ENCODE measurements around the gene TIPARP.

Gene TIPARP

DNA sequence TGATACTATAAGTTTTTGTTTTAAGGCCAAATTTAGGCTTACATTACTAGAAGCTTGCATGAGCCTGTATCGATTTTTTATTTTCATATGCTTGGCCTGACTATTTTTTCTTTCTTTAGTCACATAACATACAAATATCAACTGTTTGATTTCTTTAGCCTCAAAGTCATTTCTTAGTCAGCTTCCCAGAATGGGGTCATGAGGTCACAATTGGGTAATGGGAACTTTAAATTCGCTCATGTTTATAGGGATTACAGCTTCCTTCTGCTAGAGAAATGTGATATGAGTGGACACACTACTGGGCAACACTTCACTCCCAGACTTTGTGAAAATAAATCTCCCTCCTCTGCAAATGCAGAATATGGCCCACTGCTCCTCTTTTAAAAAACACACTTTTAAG lies 9.1 kb upstream of the TIPARP start:
- Histone ChIP-seq H3K23ac (ENCODE audit: low read depth, low read length, poor library complexity) (no peak overlapping the region), H3K79me1 (ENCODE audit: low read depth, low read length) (no peaks in the 10 kb centered on the region), H4K8ac (ENCODE audit: low read depth, low read length) (no peak overlapping the region), H3K9ac (ENCODE audit: low read depth, low read length, poor library complexity) (no peak overlapping the region), H2BK5ac (ENCODE audit: low read length) (no peak overlapping the region), H2AFZ (ENCODE audit: low read length) (no peak overlapping the region), H3K4me2 (ENCODE audit: insufficient read depth, low read length, poor library complexity, severe bottlenecking) (no peak overlapping the region), H3K27me3 (ENCODE audit: control insufficient read depth in 3 of 3, insufficient read depth in 3 of 3, low read depth in 1 of 3, low read length in 3 of 3) (no peaks in the 10 kb centered on the region), H3K27ac (replicated peaks; ENCODE audit: low read length) (no peak overlapping the region), H3K4me3 (ENCODE audit: low read length in 2 of 2) (no peak overlapping the region), H3K4me1 (ENCODE audit: control insufficient read depth in 2 of 2, insufficient read depth in 1 of 2, low read depth in 1 of 2, low read length in 2 of 2) (peaks cover 0 to 2% of the 10 kb centered on the region in 2 donors), H2BK12ac (ENCODE audit: low read length) (no peak overlapping the region), H3K36me3 (replicated peaks in 1 of 2; ENCODE audit: control insufficient read depth in 2 of 2, insufficient read depth in 2 of 2, low read length in 2 of 2) (no peaks in the 10 kb centered on the region), H2BK15ac (ENCODE audit: low read length) (no peak overlapping the region), H2AK5ac (ENCODE audit: low read depth, low read length) (no peak overlapping the region), H4K91ac (ENCODE audit: low read depth, low read length, poor library complexity) (no peak overlapping the region), H3K9me3 (replicated peaks in 1 of 2; ENCODE audit: control insufficient read depth in 2 of 2, insufficient read depth in 1 of 2, low read depth in 1 of 2, low read length in 2 of 2) (no peaks in the 10 kb centered on the region), H3K4ac (ENCODE audit: low read length) (no peak overlapping the region), H3K18ac (ENCODE audit: low read length) (no peak overlapping the region), H2BK120ac (ENCODE audit: low read depth, low read length) (no peak overlapping the region), H3K14ac (ENCODE audit: low read length) (no peak overlapping the region)
- WGBS, 2 donors (ENCODE audit: extremely low coverage in 2 of 2, insufficient read length in 2 of 2, insufficient replicate concordance in 1 of 2): no CpG with 5 or more reads among the region's 2 CpGs
- DNase-seq (ENCODE audit: low spot score): no peak

- Histone ChIP-seq H3K4ac (ENCODE audit: low read length) (no peak overlapping the region), H3K4me1 (ENCODE audit: control insufficient read depth in 2 of 2, insufficient read depth in 1 of 2, low read depth in 1 of 2, low read length in 2 of 2) (peaks cover 0 to 2% of the 10 kb centered on the region in 2 donors), H3K9ac (ENCODE audit: low read depth, low read length, poor library complexity) (no peak overlapping the region), H4K8ac (ENCODE audit: low read depth, low read length) (no peak overlapping the region), H3K14ac (ENCODE audit: low read length) (no peak overlapping the region), H3K4me3 (ENCODE audit: low read length in 2 of 2) (no peak overlapping the region), H3K36me3 (replicated peaks in 1 of 2; ENCODE audit: control insufficient read depth in 2 of 2, insufficient read depth in 2 of 2, low read length in 2 of 2) (no peaks in the 10 kb centered on the region), H2AFZ (ENCODE audit: low read length) (no peak overlapping the region), H2BK5ac (ENCODE audit: low read length) (no peak overlapping the region), H3K79me1 (ENCODE audit: low read depth, low read length) (no peaks in the 10 kb centered on the region), H2BK120ac (ENCODE audit: low read depth, low read length) (no peak overlapping the region), H2BK15ac (ENCODE audit: low read length) (no peak overlapping the region), H3K18ac (ENCODE audit: low read length) (no peak overlapping the region), H3K27me3 (ENCODE audit: control insufficient read depth in 3 of 3, insufficient read depth in 3 of 3, low read depth in 1 of 3, low read length in 3 of 3) (no peaks in the 10 kb centered on the region), H3K9me3 (replicated peaks in 1 of 2; ENCODE audit: control insufficient read depth in 2 of 2, insufficient read depth in 1 of 2, low read depth in 1 of 2, low read length in 2 of 2) (no peaks in the 10 kb centered on the region), H2AK5ac (ENCODE audit: low read depth, low read length) (no peak overlapping the region), H2BK12ac (ENCODE audit: low read length) (no peak overlapping the region), H4K91ac (ENCODE audit: low read depth, low read length, poor library complexity) (no peak overlapping the region), H3K27ac (replicated peaks; ENCODE audit: low read length) (no peak overlapping the region), H3K4me2 (ENCODE audit: insufficient read depth, low read length, poor library complexity, severe bottlenecking) (no peak overlapping the region), H3K23ac (ENCODE audit: low read depth, low read length, poor library complexity) (no peak overlapping the region)
- no peak for DNase-seq (ENCODE audit: low spot score)
- WGBS, 2 donors (ENCODE audit: extremely low coverage in 2 of 2, insufficient read length in 2 of 2, insufficient replicate concordance in 1 of 2): no CpG with 5 or more reads among the region's 1 CpG
These were observed 8.3 kb upstream of the TIPARP start for GRCh38 chr3:156666073-156666472.

GRCh38 chr3:156668073-156668763 lies 6.2 kb upstream of the TIPARP start:
- no peak overlapping the region for H3K4me2 ChIP-seq (ENCODE audit: insufficient read depth, low read length, poor library complexity, severe bottlenecking)
- no peak overlapping the region for H3K18ac ChIP-seq (ENCODE audit: low read length)
- H3K14ac ChIP-seq (ENCODE audit: low read length): no peak overlapping the region
- H4K8ac ChIP-seq (ENCODE audit: low read depth, low read length): no peak overlapping the region
- no peak overlapping the region for H2BK5ac ChIP-seq (ENCODE audit: low read length)
- no peak overlapping the region for H4K91ac ChIP-seq (ENCODE audit: low read depth, low read length, poor library complexity)
- DNase-seq (ENCODE audit: low spot score): no peak
- H3K23ac ChIP-seq (ENCODE audit: low read depth, low read length, poor library complexity): no peak overlapping the region
- H2BK15ac ChIP-seq (ENCODE audit: low read length): no peak overlapping the region
- H2BK12ac ChIP-seq (ENCODE audit: low read length): no peak overlapping the region
- peaks cover 0 to 2% of the 10 kb centered on the region in 2 donors for H3K4me1 ChIP-seq (ENCODE audit: control insufficient read depth in 2 of 2, insufficient read depth in 1 of 2, low read depth in 1 of 2, low read length in 2 of 2)
- no peak overlapping the region for H2AK5ac ChIP-seq (ENCODE audit: low read depth, low read length)
- no peak overlapping the region for H3K4ac ChIP-seq (ENCODE audit: low read length)
- no peak overlapping the region for H2BK120ac ChIP-seq (ENCODE audit: low read depth, low read length)
- no peak overlapping the region for H3K9ac ChIP-seq (ENCODE audit: low read depth, low read length, poor library complexity)
- H2AFZ ChIP-seq (ENCODE audit: low read length): no peak overlapping the region
- no peaks in the 10 kb centered on the region for H3K27me3 ChIP-seq (ENCODE audit: control insufficient read depth in 3 of 3, insufficient read depth in 3 of 3, low read depth in 1 of 3, low read length in 3 of 3)
- H3K4me3 ChIP-seq (ENCODE audit: low read length in 2 of 2): no peak overlapping the region
- H3K36me3 ChIP-seq (replicated peaks in 1 of 2; ENCODE audit: control insufficient read depth in 2 of 2, insufficient read depth in 2 of 2, low read length in 2 of 2): no peaks in the 10 kb centered on the region
- no peaks in the 10 kb centered on the region for H3K79me1 ChIP-seq (ENCODE audit: low read depth, low read length)
- no CpG with 5 or more reads among the region's 4 CpGs for WGBS, 2 donors (ENCODE audit: extremely low coverage in 2 of 2, insufficient read length in 2 of 2, insufficient replicate concordance in 1 of 2)
- no peaks in the 10 kb centered on the region for H3K9me3 ChIP-seq (replicated peaks in 1 of 2; ENCODE audit: control insufficient read depth in 2 of 2, insufficient read depth in 1 of 2, low read depth in 1 of 2, low read length in 2 of 2)
- no peak overlapping the region for H3K27ac ChIP-seq (replicated peaks; ENCODE audit: low read length)

GRCh38 chr3:156670077-156670476 lies 4.3 kb upstream of the TIPARP start:
- no peak overlapping the region for H4K91ac ChIP-seq (ENCODE audit: low read depth, low read length, poor library complexity)
- no peak overlapping the region for H2BK5ac ChIP-seq (ENCODE audit: low read length)
- no peaks in the 10 kb centered on the region for H3K79me1 ChIP-seq (ENCODE audit: low read depth, low read length)
- H3K4me3 ChIP-seq (ENCODE audit: low read length in 2 of 2): no peak overlapping the region
- H4K8ac ChIP-seq (ENCODE audit: low read depth, low read length): no peak overlapping the region
- H2BK120ac ChIP-seq (ENCODE audit: low read depth, low read length): no peak overlapping the region
- H3K4ac ChIP-seq (ENCODE audit: low read length): no peak overlapping the region
- H3K27ac ChIP-seq (replicated peaks; ENCODE audit: low read length): no peak overlapping the region
- DNase-seq (ENCODE audit: low spot score): no peak
- H2AK5ac ChIP-seq (ENCODE audit: low read depth, low read length): no peak overlapping the region
- no peak overlapping the region for H2AFZ ChIP-seq (ENCODE audit: low read length)
- no peaks in the 10 kb centered on the region for H3K9me3 ChIP-seq (replicated peaks in 1 of 2; ENCODE audit: control insufficient read depth in 2 of 2, insufficient read depth in 1 of 2, low read depth in 1 of 2, low read length in 2 of 2)
- no peak overlapping the region for H3K14ac ChIP-seq (ENCODE audit: low read length)
- H3K9ac ChIP-seq (ENCODE audit: low read depth, low read length, poor library complexity): no peak overlapping the region
- WGBS, 2 donors (ENCODE audit: extremely low coverage in 2 of 2, insufficient read length in 2 of 2, insufficient replicate concordance in 1 of 2): no CpG with 5 or more reads among the region's 2 CpGs
- H3K4me1 ChIP-seq (ENCODE audit: control insufficient read depth in 2 of 2, insufficient read depth in 1 of 2, low read depth in 1 of 2, low read length in 2 of 2): peaks cover 0 to 2% of the 10 kb centered on the region in 2 donors
- no peaks in the 10 kb centered on the region for H3K27me3 ChIP-seq (ENCODE audit: control insufficient read depth in 3 of 3, insufficient read depth in 3 of 3, low read depth in 1 of 3, low read length in 3 of 3)
- no peaks in the 10 kb centered on the region for H3K36me3 ChIP-seq (replicated peaks in 1 of 2; ENCODE audit: control insufficient read depth in 2 of 2, insufficient read depth in 2 of 2, low read length in 2 of 2)
- no peak overlapping the region for H3K23ac ChIP-seq (ENCODE audit: low read depth, low read length, poor library complexity)
- H2BK12ac ChIP-seq (ENCODE audit: low read length): no peak overlapping the region
- no peak overlapping the region for H2BK15ac ChIP-seq (ENCODE audit: low read length)
- H3K18ac ChIP-seq (ENCODE audit: low read length): no peak overlapping the region
- H3K4me2 ChIP-seq (ENCODE audit: insufficient read depth, low read length, poor library complexity, severe bottlenecking): no peak overlapping the region

Data from neuronal stem cell (in vitro differentiated cells).